ENCODE data around the gene CHRNA5. TPM values are rescaled to one million over a fixed set of nuclear protein-coding genes. Genes with fewer than 3 reads are reported as not detected.

CHRNA5 gene
- total RNA-seq, result 0.66 and 2.0 TPM in 2 replicates

DNA sequence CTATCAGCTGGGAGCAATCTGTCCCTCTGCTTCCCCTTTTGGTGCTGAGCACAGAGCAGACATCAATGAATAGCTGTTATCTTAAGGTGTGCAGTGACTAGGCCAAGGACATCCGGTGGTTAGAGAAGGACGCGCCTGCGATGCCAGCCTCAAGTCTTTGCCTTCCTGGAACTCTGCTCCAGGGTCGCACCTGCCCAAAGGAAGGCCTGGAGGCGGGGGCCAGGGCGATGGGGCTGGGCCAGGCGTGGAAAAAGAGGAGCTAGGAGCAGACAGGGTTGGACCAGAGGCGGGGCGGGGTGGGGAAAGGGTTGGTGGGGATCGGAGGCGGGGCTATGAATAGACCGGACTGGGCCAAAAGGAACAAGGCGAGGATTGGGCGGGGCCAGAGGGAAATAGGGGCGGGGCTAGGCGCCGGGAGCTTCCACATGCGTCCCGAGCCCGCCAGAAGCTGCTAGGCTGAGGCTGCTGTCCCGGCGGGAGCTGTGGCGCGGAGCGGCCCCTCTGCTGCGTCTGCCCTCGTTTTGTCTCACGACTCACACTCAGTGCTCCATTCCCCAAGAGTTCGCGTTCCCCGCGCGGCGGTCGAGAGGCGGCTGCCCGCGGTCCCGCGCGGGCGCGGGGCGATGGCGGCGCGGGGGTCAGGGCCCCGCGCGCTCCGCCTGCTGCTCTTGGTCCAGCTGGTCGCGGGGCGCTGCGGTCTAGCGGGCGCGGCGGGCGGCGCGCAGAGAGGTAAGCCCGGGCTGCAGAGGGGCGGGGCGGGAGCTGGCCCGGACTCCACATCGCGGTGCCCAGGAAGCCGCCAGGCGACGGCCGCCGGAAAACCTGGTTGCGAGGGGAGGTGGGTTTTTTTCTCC lies at the start of gene CHRNA5:
CHRNA5 (plus strand) TSS at position 424 of the 854 bp plus-strand sequence; CDS start at position 624, 200 bp downstream.

GRCh38 chr15:78540141-78540870 lies 25.0 kb upstream of the CHRNA5 start, which contains the start of gene PSMA4:
Gene PSMA4 (plus strand): TSS chr15:78540444. CDS start chr15:78541928, 1,484 bp downstream.

GRCh38 chr15:78620527-78621421 lies 55.5 kb downstream of the CHRNA5 start, which contains the start of gene CHRNA3:
Gene CHRNA3 (minus strand): TSS chr15:78620996. CDS start chr15:78620794, 202 bp downstream.

GRCh38 chr15:78641102-78641748 lies 75.9 kb downstream of the CHRNA5 start, which contains the start of gene CHRNB4:
Gene CHRNB4 (minus strand): TSS chr15:78641210. CDS start chr15:78641133, 77 bp downstream.

Small RNA genes within 50 kb of the gene (small RNA-seq; reads per million reads assigned to genes)
- not detected for gene AC067863.2 (ENCODE audit: low replicate concordance)

Other genes starting within 250 kb of the CHRNA5 start
- not detected in 2 replicates for gene CRABP1, start 225.2 kb upstream of the CHRNA5 start, total RNA-seq
- gene IREB2, start 127.3 kb upstream of the CHRNA5 start, total RNA-seq, result 24.1 and 24.8 TPM in 2 replicates
- 1.1 TPM in 2 replicates for gene HYKK, start 57.9 kb upstream of the CHRNA5 start, total RNA-seq
- 200 and 263 TPM in 2 replicates for gene PSMA4, start 25.1 kb upstream of the CHRNA5 start, total RNA-seq
- gene CHRNA3, start 55.5 kb downstream of the CHRNA5 start, total RNA-seq, result under 0.01 TPM in 1 of 2 replicates, not detected in the other
- gene CHRNB4, start 75.7 kb downstream of the CHRNA5 start, total RNA-seq, result not detected in 2 replicates
- gene ADAMTS7, start 245.9 kb downstream of the CHRNA5 start, total RNA-seq, result 7.7 and 18.8 TPM in 2 replicates

All from placental pericyte (primary cell).